Peyer's patch (tissue), 4 donors: ENCODE data around the gene ATXN1. TPM values are rescaled to one million over a fixed set of nuclear protein-coding genes. Genes with fewer than 3 reads are reported as not detected.

Experiments used
- DNase-seq, 3 donors: peaks; one replicate each; pipeline ENCODE4 v3.0.0-alpha.2; 2017 to 2019
- H3K27ac ChIP-seq, 4 donors: fragments of 200-600 bp; sonication (generic); one replicate each; pipeline ENCODE4 v1.5.1; 2016 to 2019
- H3K27me3 ChIP-seq, 2 donors: fragments of 200-600 bp; sonication (generic); one replicate each; pipeline ENCODE4 v1.5.1; 2019
- H3K36me3 ChIP-seq, 3 donors: fragments of 200-600 bp; sonication (generic); one replicate each; pipeline ENCODE4 v1.5.1; 2016 to 2019
- H3K4me1 ChIP-seq, 4 donors: fragments of 200-600 bp; sonication (generic); one replicate each; pipeline ENCODE4 v1.5.1; 2016 to 2019
- H3K4me3 ChIP-seq, 4 donors: fragments of 200-600 bp; sonication (generic); 1 replicate in 3 of 4; 2 replicates in 1 of 4; pipeline ENCODE4 v1.5.1; 2016 to 2019; ENCODE audit warnings: mild to moderate bottlenecking in 1 of 4
- H3K9me3 ChIP-seq, 4 donors: fragments of 200-600 bp; sonication (generic); one replicate each; pipeline ENCODE4 v1.5.1; 2016 to 2019; ENCODE audit warnings: mild to moderate bottlenecking in 1 of 4
- POLR2A ChIP-seq, 2 donors: fragments of 450-650 bp; IDR thresholded peaks; one replicate each; pipeline ENCODE4 v1.5.1; 2017; ENCODE audit warnings: antibody characterized with exemption in 2 of 2, mild to moderate bottlenecking in 2 of 2, moderate library complexity in 2 of 2
- total RNA-seq, 4 donors: library from RNA; depleted of rRNA; stranded (reverse); fragments of >200 nt; gene quantifications; one replicate each; pipeline ENCODE4 v1.1.0, GENCODE V29; 2016
- TF ChIP-seq, protein P1 (sequence below), 6 experiments: fragments of 450-650 bp in 4 of 6; fragments of 200-600 bp in 2 of 6; sonication (generic) in 1 of 6; IDR thresholded peaks; one replicate each; pipeline ENCODE4 v1.5.1; 2017 to 2019; ENCODE audit warnings: antibody characterized with exemption in 6 of 6, mild to moderate bottlenecking in 3 of 6, moderate library complexity in 1 of 6

Gene ATXN1
- total RNA-seq, 4 donors from 2014 or later: 34.7 to 48.5 (median 43.1) TPM

- no peak for DNase-seq
- H3K4me1 ChIP-seq: peaks cover 0 to 8% (median 0%) of the 10 kb centered on the region in 4 donors
- peak overlapping the region in 1 of 4 donors; percentile 30 for H3K27ac ChIP-seq
- TF ChIP-seq, protein P1, sequence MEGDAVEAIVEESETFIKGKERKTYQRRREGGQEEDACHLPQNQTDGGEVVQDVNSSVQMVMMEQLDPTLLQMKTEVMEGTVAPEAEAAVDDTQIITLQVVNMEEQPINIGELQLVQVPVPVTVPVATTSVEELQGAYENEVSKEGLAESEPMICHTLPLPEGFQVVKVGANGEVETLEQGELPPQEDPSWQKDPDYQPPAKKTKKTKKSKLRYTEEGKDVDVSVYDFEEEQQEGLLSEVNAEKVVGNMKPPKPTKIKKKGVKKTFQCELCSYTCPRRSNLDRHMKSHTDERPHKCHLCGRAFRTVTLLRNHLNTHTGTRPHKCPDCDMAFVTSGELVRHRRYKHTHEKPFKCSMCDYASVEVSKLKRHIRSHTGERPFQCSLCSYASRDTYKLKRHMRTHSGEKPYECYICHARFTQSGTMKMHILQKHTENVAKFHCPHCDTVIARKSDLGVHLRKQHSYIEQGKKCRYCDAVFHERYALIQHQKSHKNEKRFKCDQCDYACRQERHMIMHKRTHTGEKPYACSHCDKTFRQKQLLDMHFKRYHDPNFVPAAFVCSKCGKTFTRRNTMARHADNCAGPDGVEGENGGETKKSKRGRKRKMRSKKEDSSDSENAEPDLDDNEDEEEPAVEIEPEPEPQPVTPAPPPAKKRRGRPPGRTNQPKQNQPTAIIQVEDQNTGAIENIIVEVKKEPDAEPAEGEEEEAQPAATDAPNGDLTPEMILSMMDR (IDR thresholded peaks at IDR 0.05): no peak
- H3K9me3 ChIP-seq: no peaks in the 10 kb centered on the region
- no peaks in the 10 kb centered on the region for H3K27me3 ChIP-seq
- H3K36me3 ChIP-seq: peaks cover 0 to 4% (median 0%) of the 10 kb centered on the region in 3 donors
- no peak overlapping the region for H3K4me3 ChIP-seq
Measured at GRCh38 chr6:16658348-16659034, 102.8 kb downstream of the ATXN1 start.

- H3K9me3 ChIP-seq: no peaks in the 10 kb centered on the region
- no peaks in the 10 kb centered on the region for H3K27me3 ChIP-seq
- H3K4me3 ChIP-seq: no peak overlapping the region
- no peak for DNase-seq
- H3K36me3 ChIP-seq: peaks cover 0 to 4% (median 0%) of the 10 kb centered on the region in 3 donors
- TF ChIP-seq, protein P1 (IDR thresholded peaks at IDR 0.05): no peak
- no peak for TF ChIP-seq POLR2A (IDR thresholded peaks at IDR 0.05)
- H3K4me1 ChIP-seq: peaks cover 0 to 8% (median under 1%) of the 10 kb centered on the region in 4 donors
- no peak overlapping the region for H3K27ac ChIP-seq
Measured at GRCh38 chr6:16657768-16658167, 103.5 kb downstream of the ATXN1 start.

- H3K36me3 ChIP-seq: peaks cover 0 to 2% (median 0%) of the 10 kb centered on the region in 3 donors
- TF ChIP-seq POLR2A (IDR thresholded peaks at IDR 0.05): no peak
- TF ChIP-seq, protein P1 (IDR thresholded peaks at IDR 0.05): no peak
Measured at GRCh38 chr6:16656451-16656850, 104.8 kb downstream of the ATXN1 start.

DNA sequence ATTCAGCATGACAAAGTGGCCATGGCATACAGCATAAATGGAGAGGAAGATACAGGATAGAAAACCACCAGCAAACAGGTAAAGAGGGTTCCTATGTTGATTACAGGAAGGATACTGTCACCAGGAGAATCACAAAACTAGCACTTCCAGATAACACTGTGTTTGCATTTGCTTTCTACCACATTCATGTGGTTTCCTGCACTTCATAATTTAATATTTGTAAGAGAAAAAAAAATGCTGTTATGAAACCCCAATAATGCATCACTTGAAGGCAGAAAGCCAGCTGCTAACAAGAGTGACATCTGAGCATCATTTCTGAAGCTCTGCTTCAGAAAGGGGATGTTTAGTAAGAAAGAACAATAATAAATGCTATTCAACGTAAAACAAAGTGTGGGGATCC lies 106.6 kb downstream of the ATXN1 start:
- Histone ChIP-seq H3K36me3 (no peaks in the 10 kb centered on the region), H3K27ac (peak overlapping the region in 1 of 4 donors; percentile 32), H3K27me3 (no peaks in the 10 kb centered on the region), H3K4me3 (no peak overlapping the region), H3K4me1 (peaks cover 0 to 4% (median 2%) of the 10 kb centered on the region in 4 donors), H3K9me3 (no peaks in the 10 kb centered on the region)
- TF ChIP-seq POLR2A (IDR thresholded peaks at IDR 0.05): no peak
- TF ChIP-seq, protein P1 (IDR thresholded peaks at IDR 0.05): no peak
- no peak for DNase-seq

More at GRCh38 chr6:16656451-16656850, 104.8 kb downstream of the ATXN1 start:
- Histone ChIP-seq H3K27ac (no peak overlapping the region), H3K4me3 (no peak overlapping the region), H3K27me3 (no peaks in the 10 kb centered on the region), H3K9me3 (no peaks in the 10 kb centered on the region), H3K4me1 (peaks cover 0 to 8% (median 2%) of the 10 kb centered on the region in 4 donors)
- DNase-seq: no peak

- H3K4me3 ChIP-seq: no peak overlapping the region
- TF ChIP-seq POLR2A (IDR thresholded peaks at IDR 0.05): no peak
- TF ChIP-seq, protein P1 (IDR thresholded peaks at IDR 0.05): no peak
- no peaks in the 10 kb centered on the region for H3K36me3 ChIP-seq
- H3K27ac ChIP-seq: peak overlapping the region in 1 of 4 donors; percentile 14
- H3K4me1 ChIP-seq: peaks cover 0 to 4% (median 0%) of the 10 kb centered on the region in 4 donors
- H3K9me3 ChIP-seq: no peaks in the 10 kb centered on the region
- no peaks in the 10 kb centered on the region for H3K27me3 ChIP-seq
- no peak for DNase-seq
Measured at GRCh38 chr6:16653226-16653625, 108.0 kb downstream of the ATXN1 start.
